Small intestine (tissue), 7 donors: Measurements from ENCODE around the gene SMARCC1. TPM values are rescaled to one million over a fixed set of nuclear protein-coding genes. Genes with fewer than 3 reads are reported as not detected.

Source experiments
- DNase-seq, 2 donors: peaks; one replicate each; pipeline versions ENCODE4 v3.0.0 to v3.0.0-alpha.2; 2013
- FAIRE-seq: peaks from 2 replicates; lab custom pipeline; 2012; peaks lifted over from hg19 to GRCh38; lab: Jason Lieb, UNC
- H3K27ac ChIP-seq, 3 donors: one replicate each; pipeline ENCODE4 v1.5.1; 2013; ENCODE audit warnings: low read length in 2 of 3, mild to moderate bottlenecking in 2 of 3, control low read depth in 1 of 3, inconsistent platforms in 1 of 3, low read depth in 1 of 3, moderate library complexity in 1 of 3
- H3K27me3 ChIP-seq, 3 donors: one replicate each; pipeline ENCODE4 v1.6.1; 2013; ENCODE audit warnings: low read length in 3 of 3, inconsistent platforms in 1 of 3; ENCODE audit not compliant: control insufficient read depth in 3 of 3, insufficient read depth in 3 of 3
- H3K36me3 ChIP-seq, 3 donors: one replicate each; pipeline ENCODE4 v1.6.1; 2013; ENCODE audit warnings: low read length in 3 of 3, inconsistent platforms in 1 of 3, low read depth in 1 of 3, mild to moderate bottlenecking in 1 of 3, moderate library complexity in 1 of 3; ENCODE audit not compliant: control insufficient read depth in 3 of 3, insufficient read depth in 2 of 3
- H3K4me1 ChIP-seq, 3 donors: one replicate each; pipeline ENCODE4 v1.6.1; 2013; ENCODE audit warnings: low read length in 2 of 3, inconsistent platforms in 1 of 3, low read depth in 1 of 3, mild to moderate bottlenecking in 1 of 3, moderate library complexity in 1 of 3; ENCODE audit not compliant: control insufficient read depth in 3 of 3, insufficient read depth in 2 of 3
- H3K4me3 ChIP-seq, 3 donors: one replicate each; pipeline ENCODE4 v1.5.1; 2013; ENCODE audit warnings: low read length in 3 of 3, control low read depth in 1 of 3, inconsistent platforms in 1 of 3, low read depth in 1 of 3, mild to moderate bottlenecking in 1 of 3, moderate library complexity in 1 of 3
- H3K9me3 ChIP-seq, 2 donors: one replicate each; pipeline ENCODE4 v1.6.1; 2013; ENCODE audit warnings: low read depth in 1 of 2, low read length in 1 of 2; ENCODE audit not compliant: control insufficient read depth in 2 of 2, insufficient read depth in 1 of 2
- WGBS, 3 donors: extraction: QIAGEN DNeasy Blood & Tissue Kit; methylation state at CpG; one replicate each; pipeline ENCODE4 v1.1.7; 2013; 5-methylcytosine and 5-hydroxymethylcytosine counted together
- polyA plus RNA-seq, 4 donors: library from polyadenylated mRNA; stranded (reverse) in 3 of 4; unstranded in 1 of 4; fragments of 200-250 nt in 3 of 4; fragments of 120-200 nt in 1 of 4; gene quantifications; one replicate each; pipeline versions ENCODE4 v1.2.1 to v1.2.3, GENCODE V29; 2013
- donor health status: healthy with polysubstance abuse.
- donor health status: control.
- donor health status: control.
- donor health status: Bipolar disorder and iron deficiency.
- donor health status: healthy.

SMARCC1 gene
- polyA plus RNA-seq, 4 donors = 10.7 to 52.6 (median 19.4) TPM

DNA sequence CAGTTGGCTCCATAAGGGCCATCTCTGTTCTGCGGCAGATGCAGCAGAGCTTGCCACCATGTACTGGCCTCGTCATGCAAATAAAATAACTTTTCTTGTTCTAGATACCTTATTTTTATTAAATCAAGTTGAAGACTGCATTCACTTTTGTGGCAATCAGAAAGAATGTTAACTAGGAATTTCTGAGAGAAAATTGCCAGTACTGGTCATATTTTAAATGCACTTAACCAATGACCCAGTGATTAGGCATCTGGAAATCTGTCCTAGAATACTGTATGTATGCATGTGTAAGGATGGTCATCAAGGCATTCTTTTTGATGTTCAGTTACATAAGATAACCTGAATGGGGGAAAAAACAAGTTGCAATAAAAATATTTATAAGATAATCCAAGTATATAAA is 168.8 kb downstream of the SMARCC1 start:
- DNase-seq = no peak
- no peak for FAIRE-seq
- WGBS, 3 donors = 73 to 97% (median 97%) methylated on average over 2 of the region's 2 CpGs
- Histone ChIP-seq H3K4me3 (no peak overlapping the region), H3K27ac (peak overlapping the region in 1 of 3 donors; percentile 39), H3K27me3 (no peaks in the 10 kb centered on the region), H3K36me3 (peaks cover 6 to 32% (median 15%) of the 10 kb centered on the region in 3 donors), H3K9me3 (no peaks in the 10 kb centered on the region), H3K4me1 (no peaks in the 10 kb centered on the region)

DNA sequence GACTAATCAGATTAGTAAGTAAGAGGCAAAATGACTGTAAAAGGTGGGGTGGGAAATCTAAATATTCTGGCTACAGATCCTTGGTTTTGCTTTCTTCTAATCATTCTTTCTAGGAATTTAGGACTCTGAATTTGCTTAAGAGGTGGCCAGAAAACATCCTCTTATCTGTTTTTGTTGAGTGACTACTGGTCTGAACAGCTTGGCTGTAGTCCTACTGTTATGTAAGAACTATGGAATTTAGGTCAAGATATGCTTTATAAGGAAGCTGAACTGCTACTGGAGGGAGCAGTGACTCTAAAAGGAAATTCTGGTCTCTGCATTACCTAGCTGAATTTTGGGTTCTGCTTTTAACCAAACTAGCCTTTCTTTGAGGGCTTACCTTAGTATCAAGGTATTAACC is 169.5 kb downstream of the SMARCC1 start:
- DNase-seq = no peak
- H3K9me3 ChIP-seq = no peaks in the 10 kb centered on the region
- H3K27me3 ChIP-seq = no peaks in the 10 kb centered on the region
- no peaks in the 10 kb centered on the region for H3K4me1 ChIP-seq
- FAIRE-seq = no peak
- H3K27ac ChIP-seq = no peak overlapping the region
- no peak overlapping the region for H3K4me3 ChIP-seq
- peaks cover 6 to 32% (median 15%) of the 10 kb centered on the region in 3 donors for H3K36me3 ChIP-seq

DNA sequence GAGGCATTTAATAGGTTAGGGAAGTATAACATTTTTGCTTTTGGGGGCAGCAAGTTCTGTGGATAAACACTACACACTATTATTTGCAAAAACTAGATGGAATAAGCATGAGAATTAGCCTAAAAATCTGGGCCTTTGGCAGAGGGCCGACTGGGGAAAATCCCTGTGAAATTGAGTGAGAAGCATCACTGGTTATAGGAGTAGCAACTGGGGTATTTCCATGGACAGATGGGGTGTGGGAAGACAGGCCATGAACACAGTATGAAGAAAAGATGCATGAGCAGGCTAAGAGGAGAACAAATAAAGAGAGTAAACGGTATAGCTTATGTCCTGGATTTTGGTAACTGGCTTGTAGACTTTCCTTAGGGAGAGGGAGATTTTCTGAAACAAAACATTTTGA is 170.1 kb downstream of the SMARCC1 start:
- H3K4me3 ChIP-seq = no peak overlapping the region
- H3K36me3 ChIP-seq = peaks cover 4 to 35% (median 15%) of the 10 kb centered on the region in 3 donors
- no peak for FAIRE-seq
- no peaks in the 10 kb centered on the region for H3K27me3 ChIP-seq
- WGBS, 3 donors = 70 to 85% (median 72%) methylated on average over 2 of the region's 2 CpGs
- H3K9me3 ChIP-seq = no peaks in the 10 kb centered on the region
- H3K4me1 ChIP-seq = no peaks in the 10 kb centered on the region
- DNase-seq = no peak
- peak overlapping the region in 1 of 3 donors; percentile 21 for H3K27ac ChIP-seq

DNA sequence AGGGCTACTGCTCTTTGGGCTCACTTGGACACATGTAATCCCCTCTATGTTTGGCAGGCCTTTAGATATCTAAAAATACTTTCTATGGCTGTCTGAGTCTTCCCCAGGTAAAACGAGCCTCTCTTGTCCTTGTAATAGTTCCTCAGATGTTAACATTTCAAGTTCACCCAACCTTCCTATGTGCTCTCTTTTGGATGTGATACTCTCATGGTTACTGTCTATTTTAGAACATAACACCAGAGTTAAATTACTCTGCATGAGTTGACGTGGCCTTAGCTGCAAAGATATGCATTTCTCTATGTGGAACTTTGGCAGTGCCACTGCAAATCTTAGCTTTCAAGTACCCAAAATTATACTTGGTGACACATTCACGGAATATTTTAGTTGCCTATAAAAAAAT is 171.1 kb downstream of the SMARCC1 start:
- DNase-seq = no peak
- no peaks in the 10 kb centered on the region for H3K27me3 ChIP-seq
- H3K4me3 ChIP-seq = no peak overlapping the region
- no peaks in the 10 kb centered on the region for H3K9me3 ChIP-seq
- peaks cover 4 to 30% (median 16%) of the 10 kb centered on the region in 3 donors for H3K36me3 ChIP-seq
- WGBS, 3 donors = 91 to 94% (median 92%) methylated on average over 3 of the region's 3 CpGs
- FAIRE-seq = no peak
- no peak overlapping the region for H3K27ac ChIP-seq
- H3K4me1 ChIP-seq = no peaks in the 10 kb centered on the region

DNA sequence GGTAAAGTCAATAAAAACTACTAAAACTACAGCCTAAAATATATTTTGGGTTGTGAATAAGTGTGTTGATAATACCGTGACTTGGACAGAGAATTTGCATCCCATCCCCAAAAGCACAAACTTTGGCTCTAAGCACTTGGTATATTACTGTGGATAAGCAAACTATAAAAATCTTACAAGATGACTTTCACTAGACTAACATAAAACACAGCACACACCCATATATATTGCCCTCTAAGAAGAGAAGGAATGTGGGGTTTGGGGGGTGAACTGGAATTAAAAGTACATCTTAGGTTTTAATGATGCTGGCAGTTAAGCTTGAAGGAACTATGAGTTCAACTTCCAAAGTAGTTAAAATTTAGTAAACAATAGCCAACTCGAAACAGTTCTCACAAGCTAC is 174.4 kb downstream of the SMARCC1 start:
- Histone ChIP-seq H3K4me1 (no peaks in the 10 kb centered on the region), H3K9me3 (no peaks in the 10 kb centered on the region), H3K36me3 (peaks cover 5 to 38% (median 19%) of the 10 kb centered on the region in 3 donors), H3K4me3 (no peak overlapping the region), H3K27ac (no peak overlapping the region), H3K27me3 (no peaks in the 10 kb centered on the region)
- WGBS, 3 donors = 81 to 90% (median 86%) methylated on average over 2 of the region's 2 CpGs
- no peak for FAIRE-seq
- DNase-seq = no peak

DNA sequence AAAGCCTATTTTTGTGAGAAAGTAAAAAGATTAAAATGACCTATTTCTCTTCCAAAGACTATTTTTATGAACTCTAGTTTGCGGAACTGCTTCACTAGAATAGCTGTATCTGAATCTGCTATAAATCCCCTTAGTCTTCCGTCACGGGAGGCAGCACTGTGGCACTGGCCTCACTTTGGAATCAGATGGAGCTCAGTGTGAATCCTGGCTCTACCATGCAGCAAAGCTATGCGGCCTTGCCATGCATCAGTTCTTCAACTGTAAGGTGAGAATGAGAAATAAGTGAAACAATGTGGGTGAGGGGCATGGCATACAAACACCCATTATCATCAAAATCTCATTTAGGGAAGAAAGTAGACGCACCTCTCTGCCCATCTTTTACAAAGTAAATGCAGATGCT is 175.5 kb downstream of the SMARCC1 start:
- Histone ChIP-seq H3K36me3 (peaks cover 5 to 47% (median 17%) of the 10 kb centered on the region in 3 donors), H3K4me1 (no peaks in the 10 kb centered on the region), H3K4me3 (no peak overlapping the region), H3K27me3 (no peaks in the 10 kb centered on the region), H3K9me3 (no peaks in the 10 kb centered on the region), H3K27ac (no peak overlapping the region)
- DNase-seq (no peak), FAIRE-seq (no peak)
- WGBS, 3 donors = 91 to 95% (median 94%) methylated on average over 5 of the region's 5 CpGs

DNA sequence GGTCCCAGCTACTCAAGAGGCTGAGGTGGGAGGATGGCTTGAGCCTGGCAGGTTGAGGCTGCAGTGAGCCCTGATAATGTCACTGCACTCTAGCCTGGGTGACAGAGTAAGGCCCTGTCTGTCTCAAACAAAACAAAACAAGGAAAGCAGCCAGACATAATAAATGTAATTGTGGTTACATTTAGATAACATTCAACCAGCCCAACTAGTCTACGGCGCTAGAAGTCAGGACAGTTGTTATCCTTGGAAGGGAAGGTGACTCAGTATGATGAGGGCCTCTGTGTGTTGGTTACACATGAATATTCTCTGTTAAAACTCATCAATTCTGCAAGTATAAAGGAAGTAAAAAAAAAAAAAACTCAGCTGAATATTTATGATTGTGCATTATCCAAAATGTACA is 176.0 kb downstream of the SMARCC1 start:
- 15 to 42% (median 29%) methylated on average over 2 of the region's 2 CpGs for WGBS, 3 donors
- Histone ChIP-seq H3K9me3 (no peaks in the 10 kb centered on the region), H3K27ac (no peak overlapping the region), H3K4me1 (no peaks in the 10 kb centered on the region), H3K27me3 (no peaks in the 10 kb centered on the region), H3K36me3 (peaks cover 5 to 47% (median 17%) of the 10 kb centered on the region in 3 donors), H3K4me3 (no peak overlapping the region)
- DNase-seq (no peak), FAIRE-seq (no peak)

DNA sequence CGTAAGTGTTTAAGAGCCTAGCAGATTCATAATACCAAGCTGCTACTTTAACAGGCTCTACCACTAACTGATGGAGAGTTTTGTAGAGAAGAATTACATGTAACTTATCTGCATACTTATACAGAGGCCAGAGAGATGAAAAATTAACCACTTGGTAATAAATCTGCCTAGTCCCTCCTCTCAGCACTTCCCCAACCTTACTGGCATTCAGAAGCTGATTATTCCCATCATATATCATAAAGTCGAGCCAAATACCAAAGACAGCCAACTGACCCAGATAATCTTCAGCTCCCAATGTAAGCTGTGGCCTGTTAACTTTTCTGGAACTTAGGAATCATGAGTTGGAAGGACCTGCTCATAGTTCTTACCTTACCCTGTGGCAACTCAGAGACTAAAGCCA is 177.5 kb downstream of the SMARCC1 start:
- WGBS, 3 donors = 72 to 88% (median 84%) methylated on average over 2 of the region's 2 CpGs

DNA sequence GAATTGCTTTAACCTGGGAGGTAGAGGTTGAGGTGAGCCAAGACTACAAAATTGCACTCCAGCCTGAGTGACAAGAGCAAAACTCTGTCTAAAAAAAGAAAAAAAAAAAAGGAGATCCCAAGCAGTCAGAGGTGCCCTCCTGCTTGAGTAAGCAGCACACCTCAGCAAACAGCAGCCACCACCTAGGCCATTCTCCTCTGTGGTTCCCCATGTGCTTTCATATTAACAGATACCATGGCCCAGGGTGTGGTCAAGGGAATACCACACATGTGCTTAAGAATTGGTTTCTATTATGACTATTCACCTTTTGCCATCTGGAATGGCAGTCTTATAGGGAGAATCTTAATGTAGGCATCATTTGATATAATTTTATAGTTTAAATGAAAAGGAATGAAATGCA is 178.4 kb downstream of the SMARCC1 start:
- Histone ChIP-seq H3K4me1 (no peaks in the 10 kb centered on the region), H3K9me3 (no peaks in the 10 kb centered on the region), H3K36me3 (peaks cover 7 to 52% (median 8%) of the 10 kb centered on the region in 3 donors), H3K27ac (no peak overlapping the region), H3K4me3 (no peak overlapping the region), H3K27me3 (no peaks in the 10 kb centered on the region)
- FAIRE-seq = no peak
- no peak for DNase-seq

More for the DNA sequence above, 177.5 kb downstream of the SMARCC1 start:
- DNase-seq (no peak), FAIRE-seq (no peak)
- no peak overlapping the region for H3K27ac ChIP-seq
- H3K36me3 ChIP-seq = peaks cover 8 to 47% (median 12%) of the 10 kb centered on the region in 3 donors
- H3K9me3 ChIP-seq = no peaks in the 10 kb centered on the region
- no peak overlapping the region for H3K4me3 ChIP-seq
- H3K27me3 ChIP-seq = no peaks in the 10 kb centered on the region
- H3K4me1 ChIP-seq = no peaks in the 10 kb centered on the region
